Measurements from ENCODE around the gene TWF1.

- TF ChIP-seq CTCF (IDR thresholded peaks at IDR 0.05; ENCODE audit: extremely low read depth in 1 of 2, insufficient read depth in 1 of 2, low read depth in 1 of 2, low read length in 2 of 2) (no peak), POLR2A (IDR thresholded peaks at IDR 0.05; ENCODE audit: low read depth, low read length) (no peak), EZH2 (IDR thresholded peaks at IDR 0.05; ENCODE audit: borderline replicate concordance, low read depth, low read length, severe bottlenecking) (no peak), POLR2AphosphoS5 (IDR thresholded peaks at IDR 0.05; ENCODE audit: insufficient read depth, low read depth, low read length) (no peak), GATA2 (IDR thresholded peaks at IDR 0.05; ENCODE audit: insufficient read depth, insufficient read length, low read depth, low read length) (no peak), MYC (IDR thresholded peaks at IDR 0.05; ENCODE audit: low read depth, low read length) (no peak)
- TF ChIP-seq, protein P1, sequence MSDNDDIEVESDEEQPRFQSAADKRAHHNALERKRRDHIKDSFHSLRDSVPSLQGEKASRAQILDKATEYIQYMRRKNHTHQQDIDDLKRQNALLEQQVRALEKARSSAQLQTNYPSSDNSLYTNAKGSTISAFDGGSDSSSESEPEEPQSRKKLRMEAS (IDR thresholded peaks at IDR 0.05; ENCODE audit: insufficient read depth, insufficient read length) = no peak
Observed at GRCh38 chr12:43749016-43749415, 57.1 kb downstream of the TWF1 start.

Measured in endothelial cell of umbilical vein (primary cell).